ENCODE measurements around the gene GTSF1L.
A peak's percentile ranks its signal among the peaks of the same experiment; 100 is the strongest.

The GTSF1L gene

GRCh38 chr20:43715511-43715910, 11.3 kb downstream of the GTSF1L start:
- no peak for DNase-seq

GRCh38 chr20:43715044-43715443, 11.8 kb downstream of the GTSF1L start:
- no peak for DNase-seq

- DNase-seq, result no peak
These were observed 15.6 kb downstream of the GTSF1L start for GRCh38 chr20:43711098-43711654.

- no peak for DNase-seq
These were observed 16.3 kb downstream of the GTSF1L start for GRCh38 chr20:43710370-43711044.

- DNase-seq, result no peak
These were observed 24.3 kb downstream of the GTSF1L start for GRCh38 chr20:43702502-43702901.

- no peak for DNase-seq
These were observed 26.2 kb downstream of the GTSF1L start for GRCh38 chr20:43700627-43701026.

GRCh38 chr20:43699941-43700565, 26.7 kb downstream of the GTSF1L start:
- DNase-seq, result no peak

GRCh38 chr20:43695571-43695970, 31.2 kb downstream of the GTSF1L start:
- no peak for DNase-seq

- DNase-seq, result no peak
These were observed 32.0 kb downstream of the GTSF1L start for GRCh38 chr20:43694763-43695162.

- peak; percentile 55 to 63 for DNase-seq
These were observed 34.8 kb downstream of the GTSF1L start for GRCh38 chr20:43691928-43692524.

GRCh38 chr20:43690943-43691598, 35.7 kb downstream of the GTSF1L start:
- DNase-seq, result no peak

GRCh38 chr20:43689165-43689564, 37.6 kb downstream of the GTSF1L start:
- DNase-seq, result no peak

GRCh38 chr20:43686820-43687219, 40.0 kb downstream of the GTSF1L start:
- DNase-seq, result no peak

GRCh38 chr20:43682446-43682845, 44.4 kb downstream of the GTSF1L start:
- DNase-seq, result no peak

- peak in 1 of 2 donors; percentile 84 for DNase-seq
These were observed 44.8 kb downstream of the GTSF1L start for GRCh38 chr20:43681991-43682410.

- DNase-seq, result peak in 1 of 2 donors; percentile 36
These were observed 45.3 kb downstream of the GTSF1L start for GRCh38 chr20:43681468-43681942.

GRCh38 chr20:43680981-43681380, 45.8 kb downstream of the GTSF1L start:
- DNase-seq, result no peak

GRCh38 chr20:43676368-43676767, 50.4 kb downstream of the GTSF1L start:
- no peak for DNase-seq

All from CD4-positive, alpha-beta T cell treated with Interleukin-1 beta for 1 hour (primary cell).